HepG2 (cell line): ENCODE measurements around the gene FBXL22. TPM values are rescaled to one million over a fixed set of nuclear protein-coding genes. Genes with fewer than 3 reads are reported as not detected.
A peak's percentile ranks its signal among the peaks of the same experiment; 100 is the strongest.

Experiments
- ATAD3A ChIP-seq: sonication (generic); formaldehyde crosslinking; IDR thresholded peaks from 2 replicates; pipeline ENCODE4 v1.4.0; 2020; ENCODE audit warnings: missing genetic modification reagents
- CREB1 ChIP-seq, 2 experiments: fragments of 450-650 bp in 1 of 2; IDR thresholded peaks; 2 replicates each; pipeline ENCODE4 v1.6.1; 2016 to 2017; ENCODE audit warnings: control low read depth in 1 of 2, mild to moderate bottlenecking in 1 of 2, missing compliant biosample characterization in 1 of 2, missing genetic modification characterization in 1 of 2
- GATAD1 ChIP-seq: IDR thresholded peaks from 2 replicates; pipeline ENCODE4 v1.6.1; 2016; ENCODE audit warnings: missing genetic modification reagents, missing compliant biosample characterization
- HDAC2 ChIP-seq: sonication (generic); formaldehyde crosslinking; IDR thresholded peaks from 2 replicates; pipeline ENCODE4 v1.4.0; 2020; ENCODE audit warnings: missing genetic modification reagents
- HNRNPL ChIP-seq: fragments of 200-400 bp; formaldehyde crosslinking; IDR thresholded peaks from 2 replicates; pipeline ENCODE4 v1.6.1; 2017; ENCODE audit warnings: mild to moderate bottlenecking, low read depth, low read length
- IKZF1 ChIP-seq: fragments of 450-650 bp; IDR thresholded peaks from 2 replicates; pipeline ENCODE4 v1.7.1; 2016
- KAT7 ChIP-seq: IDR thresholded peaks from 2 replicates; pipeline ENCODE4 v1.6.1; 2018; ENCODE audit warnings: borderline replicate concordance, missing compliant biosample characterization
- KDM2A ChIP-seq: sonication (generic); formaldehyde crosslinking; IDR thresholded peaks from 2 replicates; pipeline ENCODE4 v1.4.0; 2020; ENCODE audit warnings: low read depth, missing genetic modification reagents, borderline replicate concordance
- PATZ1 ChIP-seq: sonication (generic); formaldehyde crosslinking; IDR thresholded peaks from 2 replicates; pipeline ENCODE4 v1.4.0; 2020; ENCODE audit warnings: missing genetic modification reagents
- PRPF4 ChIP-seq: fragments of 200-400 bp; formaldehyde crosslinking; IDR thresholded peaks from 2 replicates; pipeline ENCODE4 v1.6.1; 2016; ENCODE audit warnings: low read length, low read depth; ENCODE audit not compliant: poor library complexity, severe bottlenecking
- SIN3A ChIP-seq: IDR thresholded peaks from 2 replicates; pipeline ENCODE4 v1.6.1; 2011; ENCODE audit warnings: low read depth, mild to moderate bottlenecking, control low read depth, low read length, borderline replicate concordance
- SOX6 ChIP-seq, 2 experiments: fragments of 450-650 bp in 1 of 2; sonication (generic) in 1 of 2; formaldehyde crosslinking in 1 of 2; IDR thresholded peaks; 2 replicates each; pipeline versions ENCODE4 v1.4.0 to v1.6.1; 2017 to 2020; ENCODE audit warnings: antibody characterized with exemption in 1 of 2, mild to moderate bottlenecking in 1 of 2, missing genetic modification reagents in 1 of 2
- XRCC5 ChIP-seq: fragments of 200-400 bp; formaldehyde crosslinking; optimal IDR thresholded peaks from 2 replicates; pipeline ENCODE3; 2017; ENCODE audit warnings: mild to moderate bottlenecking, low read length
- ZC3H13 ChIP-seq: sonication (generic); formaldehyde crosslinking; IDR thresholded peaks from 2 replicates; pipeline ENCODE4 v1.8.1; 2023; ENCODE audit warnings: mild to moderate bottlenecking, missing genetic modification reagents, moderate library complexity
- ZFP41 ChIP-seq: sonication (generic); formaldehyde crosslinking; IDR thresholded peaks from 2 replicates; pipeline ENCODE4 v1.4.0; 2020; ENCODE audit warnings: mild to moderate bottlenecking, missing genetic modification reagents, borderline replicate concordance
- ZNF253 ChIP-seq: sonication (generic); formaldehyde crosslinking; IDR thresholded peaks from 2 replicates; pipeline ENCODE4 v1.8.0; 2022; ENCODE audit warnings: mild to moderate bottlenecking, missing genetic modification reagents, borderline replicate concordance
- ZNF510 ChIP-seq: sonication (generic); formaldehyde crosslinking; IDR thresholded peaks from 2 replicates; pipeline ENCODE4 v1.4.0; 2020; ENCODE audit warnings: low read depth, mild to moderate bottlenecking, missing genetic modification reagents
- ZNF557 ChIP-seq: sonication (generic); formaldehyde crosslinking; IDR thresholded peaks from 2 replicates; pipeline ENCODE4 v1.4.0; 2020; ENCODE audit warnings: missing genetic modification reagents
- ZNF598 ChIP-seq: sonication (generic); formaldehyde crosslinking; IDR thresholded peaks from 2 replicates; pipeline ENCODE4 v1.5.1; 2020; ENCODE audit warnings: mild to moderate bottlenecking, missing genetic modification reagents, borderline replicate concordance
- ZNF605 ChIP-seq: sonication (generic); formaldehyde crosslinking; IDR thresholded peaks from 2 replicates; pipeline ENCODE4 v1.8.0; 2022; ENCODE audit warnings: mild to moderate bottlenecking, missing genetic modification reagents
- ZNF746 ChIP-seq: sonication (generic); formaldehyde crosslinking; IDR thresholded peaks from 2 replicates; pipeline ENCODE4 v1.8.0; 2022; ENCODE audit warnings: mild to moderate bottlenecking, missing genetic modification reagents
- ZSCAN22 ChIP-seq: sonication (generic); formaldehyde crosslinking; IDR thresholded peaks from 2 replicates; pipeline ENCODE4 v1.4.0; 2020; ENCODE audit warnings: mild to moderate bottlenecking, missing genetic modification reagents
- polyA plus RNA-seq, 8 experiments: library from polyadenylated mRNA; depleted of rRNA in 3 of 8; stranded (reverse) in 7 of 8; unstranded in 1 of 8; fragments of >200 nt; fragmentation: Illumina TruSeq in 4 of 8; extraction: Trizol in 4 of 8; gene quantifications; 2 replicates each; pipeline versions ENCODE4 v1.2.1 to v1.2.3, GENCODE V29; 2011 to 2016; ENCODE audit warnings: low read depth in 4 of 8, missing spikeins in 1 of 8, mixed read lengths in 1 of 8; ENCODE audit not compliant: insufficient read depth in 1 of 8
- total RNA-seq, 5 experiments: library from RNA; depleted of rRNA; stranded (reverse); fragments of >200 nt; fragmentation: Illumina TruSeq; extraction: Trizol; gene quantifications; 2 replicates each; pipeline ENCODE4 v1.2.3, GENCODE V29; 2016; ENCODE audit warnings: low read depth in 1 of 5
- TF ChIP-seq, protein P1 (sequence below), 2 experiments: fragments of 450-650 bp in 1 of 2; sonication (generic) in 1 of 2; formaldehyde crosslinking; IDR thresholded peaks; 2 replicates each; pipeline versions ENCODE4 v1.5.0 to v1.8.0; 2020 to 2022; ENCODE audit warnings: mild to moderate bottlenecking in 1 of 2, missing genetic modification reagents in 1 of 2
- TF ChIP-seq, protein P2 (sequence below): sonication (generic); formaldehyde crosslinking; IDR thresholded peaks from 2 replicates; pipeline ENCODE4 v1.5.1; 2020; ENCODE audit warnings: mild to moderate bottlenecking, moderate library complexity, missing genetic modification reagents
- TF ChIP-seq, protein P3 (sequence below): sonication (generic); formaldehyde crosslinking; IDR thresholded peaks from 2 replicates; pipeline ENCODE4 v1.8.0; 2022; ENCODE audit warnings: mild to moderate bottlenecking, missing genetic modification reagents, moderate library complexity

Gene FBXL22
- total and polyA plus RNA-seq, 2 of the 13 experiments (the other 11 are each of a cell fraction or from before 2014, with no cell fraction given) = 0.15 to 0.33 TPM

GRCh38 chr15:63599401-63600000 lies 2.3 kb downstream of the FBXL22 start (continued):
- no peak for TF ChIP-seq ZFP41
- TF ChIP-seq SOX6 (IDR thresholded peaks at IDR 0.05) = no peak
- TF ChIP-seq SOX6 (CRISPR knock-in tag; IDR thresholded peaks at IDR 0.05) = peak; percentile 36; the same call in 1 of the 2 replicates
- TF ChIP-seq ZNF253 (CRISPR knock-in tag) = no peak
- no peak for TF ChIP-seq CREB1 (IDR thresholded peaks at IDR 0.05)
- no peak for TF ChIP-seq CREB1 (CRISPR knock-in tag; IDR thresholded peaks at IDR 0.05)
- peak; percentile 70; the same call in 1 of the 2 replicates for TF ChIP-seq ZNF510
- TF ChIP-seq HDAC2 = 0 out of 2 replicates have a peak, but pooled peaks have one; percentile 28
- TF ChIP-seq ZNF605 = no peak
- TF ChIP-seq, protein P1, sequence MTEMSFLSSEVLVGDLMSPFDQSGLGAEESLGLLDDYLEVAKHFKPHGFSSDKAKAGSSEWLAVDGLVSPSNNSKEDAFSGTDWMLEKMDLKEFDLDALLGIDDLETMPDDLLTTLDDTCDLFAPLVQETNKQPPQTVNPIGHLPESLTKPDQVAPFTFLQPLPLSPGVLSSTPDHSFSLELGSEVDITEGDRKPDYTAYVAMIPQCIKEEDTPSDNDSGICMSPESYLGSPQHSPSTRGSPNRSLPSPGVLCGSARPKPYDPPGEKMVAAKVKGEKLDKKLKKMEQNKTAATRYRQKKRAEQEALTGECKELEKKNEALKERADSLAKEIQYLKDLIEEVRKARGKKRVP (CRISPR knock-in tag; IDR thresholded peaks at IDR 0.05) = 0 out of 4 replicates have a peak, but pooled peaks of 1 of the 2 experiments have one; percentile 13
- TF ChIP-seq, protein P2, sequence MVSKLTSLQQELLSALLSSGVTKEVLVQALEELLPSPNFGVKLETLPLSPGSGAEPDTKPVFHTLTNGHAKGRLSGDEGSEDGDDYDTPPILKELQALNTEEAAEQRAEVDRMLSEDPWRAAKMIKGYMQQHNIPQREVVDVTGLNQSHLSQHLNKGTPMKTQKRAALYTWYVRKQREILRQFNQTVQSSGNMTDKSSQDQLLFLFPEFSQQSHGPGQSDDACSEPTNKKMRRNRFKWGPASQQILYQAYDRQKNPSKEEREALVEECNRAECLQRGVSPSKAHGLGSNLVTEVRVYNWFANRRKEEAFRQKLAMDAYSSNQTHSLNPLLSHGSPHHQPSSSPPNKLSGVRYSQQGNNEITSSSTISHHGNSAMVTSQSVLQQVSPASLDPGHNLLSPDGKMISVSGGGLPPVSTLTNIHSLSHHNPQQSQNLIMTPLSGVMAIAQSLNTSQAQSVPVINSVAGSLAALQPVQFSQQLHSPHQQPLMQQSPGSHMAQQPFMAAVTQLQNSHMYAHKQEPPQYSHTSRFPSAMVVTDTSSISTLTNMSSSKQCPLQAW = 0 out of 2 replicates have a peak, but pooled peaks have one; percentile 16
- TF ChIP-seq PATZ1 (CRISPR knock-in tag) = peak; percentile 16; the same call in 1 of the 2 replicates
- TF ChIP-seq ZC3H13 (CRISPR knock-in tag) = 0 out of 2 replicates have a peak, but pooled peaks have one; percentile 52
- TF ChIP-seq SIN3A = peak; percentile 78; the same call in 1 of the 2 replicates
- no peak for TF ChIP-seq PRPF4
- TF ChIP-seq ZSCAN22 = no peak
- TF ChIP-seq ZNF598 (CRISPR knock-in tag) = no peak
- 0 out of 2 replicates have a peak, but pooled peaks have one; percentile 67 for TF ChIP-seq ZNF557 (CRISPR knock-in tag)
- no peak for TF ChIP-seq XRCC5
- TF ChIP-seq, protein P3, sequence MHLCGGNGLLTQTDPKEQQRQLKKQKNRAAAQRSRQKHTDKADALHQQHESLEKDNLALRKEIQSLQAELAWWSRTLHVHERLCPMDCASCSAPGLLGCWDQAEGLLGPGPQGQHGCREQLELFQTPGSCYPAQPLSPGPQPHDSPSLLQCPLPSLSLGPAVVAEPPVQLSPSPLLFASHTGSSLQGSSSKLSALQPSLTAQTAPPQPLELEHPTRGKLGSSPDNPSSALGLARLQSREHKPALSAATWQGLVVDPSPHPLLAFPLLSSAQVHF (CRISPR knock-in tag) = no peak
- peak; percentile 98 for TF ChIP-seq HNRNPL
- TF ChIP-seq GATAD1 = no peak; the same call in 1 of the 2 replicates
- peak; percentile 65; the same call in 1 of the 2 replicates for TF ChIP-seq KDM2A
- TF ChIP-seq ZNF746 = no peak
- TF ChIP-seq KAT7 (CRISPR knock-in tag) = no peak
- TF ChIP-seq ATAD3A (CRISPR knock-in tag) = no peak
- no peak for TF ChIP-seq IKZF1
